GM21360 (cell line): ENCODE results near the gene HIPK1.
A peak's percentile ranks its signal among the peaks of the same experiment; 100 is the strongest.

Experiments
- ATAC-seq: cut with Tn5 transposase; IDR thresholded peaks from one replicate; pipeline ENCODE4 v1.9.1; 2021; ENCODE audit warnings: mild to moderate bottlenecking, moderate library complexity; ENCODE audit not compliant: unreplicated experiment

HIPK1 gene

DNA sequence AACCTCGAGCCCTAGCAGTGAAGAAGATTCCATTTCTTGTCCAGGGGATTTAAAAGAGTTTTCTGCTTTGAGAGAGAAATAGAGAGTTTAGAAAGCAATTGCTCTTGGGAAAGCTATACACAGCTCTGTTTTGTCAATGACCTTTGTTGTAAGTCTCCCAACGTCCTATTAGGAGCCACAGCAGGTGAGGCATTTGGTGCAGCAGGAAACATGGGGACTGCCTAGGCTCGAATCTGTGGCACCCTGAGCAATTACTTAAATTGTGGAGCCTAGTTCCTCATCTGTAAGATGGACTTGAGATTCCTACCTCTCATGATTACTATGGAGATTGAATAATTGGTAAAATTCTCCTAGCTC, 15.8 kb upstream of the HIPK1 start:
- no peak for ATAC-seq

DNA sequence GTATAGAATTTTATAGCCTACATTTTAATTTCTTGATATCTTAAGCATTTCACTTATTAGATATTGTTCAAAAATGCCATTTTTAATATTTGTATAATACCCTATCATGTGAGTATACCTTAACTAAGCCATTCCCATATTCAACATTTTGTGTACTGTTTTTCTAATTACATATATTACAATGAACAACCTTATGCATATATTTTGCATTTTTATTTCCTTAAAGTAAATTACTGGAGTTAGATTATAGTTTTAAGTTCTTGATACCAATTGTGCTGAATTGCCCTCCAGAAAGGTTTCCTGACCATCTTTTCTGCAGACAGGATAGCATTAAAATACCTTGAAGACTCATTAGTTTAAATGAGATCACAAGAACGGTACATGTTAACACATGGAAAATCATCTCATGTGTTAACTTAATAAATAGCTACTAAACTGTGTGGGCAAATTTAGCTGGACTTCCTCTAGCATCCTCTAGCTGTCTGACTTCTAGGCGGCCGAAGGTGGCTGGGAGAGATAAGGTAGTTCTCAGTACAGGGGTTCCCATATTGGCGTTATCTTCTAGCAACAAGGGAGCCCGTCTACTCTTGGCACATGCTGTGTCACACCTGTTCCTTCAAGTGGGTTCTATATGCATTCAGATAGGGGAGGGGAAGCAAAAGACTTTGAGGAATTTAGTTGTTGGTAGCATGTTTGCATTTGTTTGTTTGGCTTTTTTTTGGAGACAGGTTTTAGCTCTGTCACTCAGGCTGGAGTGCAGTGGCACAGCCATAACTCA, 15.0 kb upstream of the HIPK1 start:
- no peak for ATAC-seq

DNA sequence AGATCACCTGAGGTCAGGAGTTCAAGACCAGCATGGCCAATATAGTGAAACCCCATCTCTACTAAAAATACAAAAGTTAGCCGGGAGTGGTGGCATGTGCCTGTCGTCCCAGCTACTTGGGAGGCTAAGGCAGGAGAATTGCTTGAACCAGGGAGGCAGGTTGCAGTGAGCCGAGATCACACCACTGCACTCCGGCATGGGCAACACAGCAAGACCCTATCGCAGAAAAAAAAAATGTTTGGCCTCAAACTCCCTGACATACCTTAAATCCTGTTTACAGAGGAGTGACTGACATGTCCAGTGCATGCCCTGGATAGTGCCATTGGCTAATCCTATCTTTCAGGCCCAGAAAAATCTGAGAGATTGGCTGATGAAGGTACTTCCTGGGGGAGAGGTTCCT, 12.2 kb upstream of the HIPK1 start:
- no peak for ATAC-seq

DNA sequence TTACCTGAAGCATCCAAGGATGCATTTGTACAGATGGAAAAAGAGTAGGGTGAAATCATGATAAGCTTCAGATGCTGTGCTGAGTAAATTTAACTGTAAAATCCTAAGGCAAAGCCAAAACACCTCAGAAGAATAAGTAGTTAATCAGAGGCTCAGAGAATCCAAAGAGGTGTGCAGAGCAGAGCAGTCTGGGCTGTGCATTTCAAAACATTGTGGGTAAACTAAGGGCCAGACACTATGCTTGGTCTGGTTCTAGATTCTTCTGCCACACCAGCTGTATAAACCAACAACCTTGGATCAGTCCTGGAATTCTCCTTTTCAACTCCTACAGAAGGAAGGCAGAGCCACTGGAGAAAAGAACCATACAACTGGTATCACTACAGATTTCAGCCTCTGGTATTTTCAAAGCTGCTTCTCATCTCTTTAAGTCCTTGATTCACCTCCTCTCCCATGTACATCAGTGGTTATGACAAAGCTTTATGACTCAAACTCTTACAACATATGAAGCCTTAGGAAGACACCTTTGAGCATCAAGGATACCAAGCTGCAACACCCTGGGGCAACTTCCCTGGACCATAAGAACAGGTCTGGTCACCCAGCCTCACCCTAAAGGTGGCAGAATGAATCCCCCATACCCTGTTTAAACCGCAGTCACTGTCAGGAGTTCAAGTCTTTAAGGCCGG, 11.6 kb upstream of the HIPK1 start:
- no peak for ATAC-seq

DNA sequence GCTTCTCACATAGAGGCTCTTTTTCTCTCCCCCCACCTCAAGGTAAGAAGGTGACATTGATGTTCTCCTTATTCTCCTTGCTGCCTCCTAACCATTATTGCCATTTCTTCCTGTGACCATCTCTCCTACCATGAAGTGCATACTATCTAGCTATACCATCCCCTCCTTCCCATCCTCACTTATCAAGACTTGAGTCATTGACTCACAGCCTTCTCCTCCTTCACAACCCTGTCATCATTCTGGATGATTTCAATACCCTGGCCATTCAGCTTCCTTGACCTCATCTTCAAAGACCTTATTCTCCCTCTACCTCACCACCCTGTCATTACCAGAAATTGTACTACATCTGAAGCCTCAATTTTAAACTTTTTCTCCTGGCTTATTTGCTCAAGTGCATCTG, 10.9 kb upstream of the HIPK1 start:
- no peak for ATAC-seq

DNA sequence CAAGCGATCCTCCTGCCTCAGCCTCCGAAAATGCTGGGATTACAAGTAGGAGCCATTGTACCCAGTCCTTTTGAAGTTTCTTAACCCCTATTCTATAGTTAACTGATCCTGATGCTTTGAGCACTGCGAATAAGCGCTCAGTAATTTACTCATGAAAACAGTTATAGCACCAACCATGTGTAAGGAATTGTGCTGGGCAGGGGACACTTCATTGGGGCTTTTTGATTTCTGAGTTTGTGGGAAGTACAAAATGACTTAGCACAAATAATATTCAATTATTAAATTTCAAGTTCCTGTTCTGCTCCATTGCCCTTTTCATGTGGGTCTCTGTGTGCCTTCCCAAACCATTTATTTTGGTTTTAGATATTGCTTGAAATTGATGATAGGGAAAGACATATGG, 6.2 kb upstream of the HIPK1 start:
- no peak for ATAC-seq

DNA sequence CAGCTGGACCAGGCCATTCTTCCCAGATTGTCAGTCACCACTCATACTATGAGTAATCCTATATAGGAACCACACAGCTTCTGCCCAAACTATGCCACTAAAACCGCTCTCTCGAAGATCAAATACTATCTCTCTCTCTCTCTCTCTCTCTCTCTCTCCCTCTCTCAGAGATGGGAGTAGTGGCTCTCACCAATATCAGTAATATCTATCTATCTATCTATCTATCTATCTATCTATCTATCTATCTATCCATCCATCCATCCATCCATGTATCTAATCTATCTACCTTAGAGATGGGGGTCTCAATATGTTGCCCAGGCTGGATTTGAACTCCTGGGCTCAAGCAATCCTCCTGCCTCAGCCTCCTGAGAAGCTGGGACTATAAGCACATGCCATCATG, 4.7 kb upstream of the HIPK1 start:
- ATAC-seq = no peak

DNA sequence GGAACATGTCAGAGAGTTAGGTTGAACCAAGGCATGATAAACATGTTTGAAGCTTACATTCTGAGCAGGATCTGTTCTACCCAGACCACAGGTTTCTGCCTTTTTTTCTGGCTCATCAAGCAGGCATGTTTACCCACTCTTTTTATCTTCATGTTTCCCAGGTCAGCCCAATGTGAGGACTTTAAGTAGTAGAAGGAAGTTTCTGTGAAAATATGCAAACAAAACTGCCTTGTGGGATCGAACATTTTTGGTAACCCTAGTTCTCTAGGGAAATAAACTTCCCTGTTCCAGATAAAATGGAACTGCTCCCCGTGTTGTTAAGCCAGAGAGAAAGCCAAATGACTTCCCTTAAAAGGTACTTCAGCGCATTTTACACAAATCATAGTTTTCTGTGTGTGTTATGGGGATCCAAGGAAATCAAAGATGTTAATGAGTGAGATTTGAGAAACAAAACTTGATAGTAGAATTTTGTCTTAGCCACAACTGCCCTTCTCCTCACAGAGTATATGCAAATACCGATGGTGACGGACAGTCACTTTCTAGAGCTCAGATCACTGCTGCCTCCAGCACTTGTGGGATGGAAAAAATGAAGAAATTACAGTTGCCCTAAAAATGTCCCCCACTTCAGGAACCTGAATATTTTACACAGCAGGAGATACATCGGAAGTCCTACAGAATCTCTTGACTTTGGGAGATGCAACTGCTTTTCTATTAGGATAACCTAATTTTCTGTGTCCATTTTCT, 765 bp upstream of the HIPK1 start:
- no peak for ATAC-seq

DNA sequence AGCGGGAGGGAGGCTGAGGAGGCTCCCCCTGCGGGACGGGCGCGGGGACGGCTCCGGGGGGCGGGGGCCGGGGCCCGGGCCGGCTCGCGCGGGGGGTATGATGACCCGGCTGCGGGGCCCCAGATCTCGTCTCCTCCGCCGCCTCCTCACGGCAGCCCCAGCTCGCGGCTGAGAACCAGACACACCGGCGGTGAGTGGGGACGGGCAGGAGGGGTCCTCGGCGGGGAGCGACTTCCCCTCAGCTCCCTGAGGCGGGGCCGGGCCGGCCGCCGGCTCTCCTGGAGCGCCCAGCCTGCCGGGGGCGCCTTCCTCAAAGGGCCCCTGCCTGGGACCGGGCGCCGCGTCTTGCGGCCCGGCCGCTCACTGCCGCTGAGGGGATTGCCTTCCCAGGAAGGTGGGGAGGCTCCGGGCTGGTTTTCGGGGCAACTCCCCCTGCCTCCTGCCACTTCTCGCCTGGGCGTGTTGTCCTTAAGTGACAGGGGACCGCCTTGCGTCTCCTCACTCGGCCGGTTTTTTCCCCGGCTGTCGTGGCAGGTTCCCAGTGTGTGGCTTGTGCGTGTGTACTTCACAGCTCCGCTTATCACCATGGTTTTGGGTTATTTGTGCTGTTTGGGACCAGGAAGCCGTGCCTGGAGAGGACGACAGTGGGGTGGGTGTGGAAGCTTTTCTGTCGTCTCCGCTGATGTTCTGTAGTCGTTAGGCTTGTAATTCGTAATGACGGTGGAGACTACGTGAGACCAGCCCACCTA, 800 bp downstream of the HIPK1 start:
- peak; percentile 35 for ATAC-seq

DNA sequence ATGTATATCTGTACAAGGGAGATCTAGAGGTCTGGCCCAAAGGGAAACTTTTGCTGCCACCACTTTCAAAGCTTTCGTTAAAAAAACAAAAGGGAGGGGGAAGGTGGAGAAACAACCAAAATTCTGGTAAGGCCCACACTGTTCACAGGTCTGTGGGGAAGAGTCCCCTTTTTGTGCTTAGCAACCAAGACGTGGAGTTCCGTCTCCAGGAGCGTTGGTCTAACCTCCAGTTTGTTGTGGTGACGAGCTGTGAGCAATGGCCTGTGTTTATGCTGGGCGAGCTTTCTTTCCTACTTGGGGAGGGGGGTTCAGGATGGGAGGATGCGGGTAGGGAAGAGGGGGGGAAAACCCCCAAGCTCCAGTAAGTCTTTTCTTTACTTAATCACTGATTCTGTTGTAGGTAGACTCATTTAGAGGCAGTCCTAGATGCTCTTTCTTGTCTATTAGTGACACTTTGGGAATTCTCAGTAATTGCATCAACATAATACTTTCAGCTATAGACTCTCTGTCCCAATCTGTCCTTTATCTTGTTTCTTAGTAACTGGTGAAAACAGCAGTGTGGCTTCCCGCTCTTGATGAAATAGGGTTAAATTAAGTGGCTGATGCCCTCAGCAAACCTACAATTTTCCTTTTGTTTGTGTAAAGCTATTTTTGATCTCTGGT, 1.5 kb downstream of the HIPK1 start:
- ATAC-seq = peak; percentile 38

DNA sequence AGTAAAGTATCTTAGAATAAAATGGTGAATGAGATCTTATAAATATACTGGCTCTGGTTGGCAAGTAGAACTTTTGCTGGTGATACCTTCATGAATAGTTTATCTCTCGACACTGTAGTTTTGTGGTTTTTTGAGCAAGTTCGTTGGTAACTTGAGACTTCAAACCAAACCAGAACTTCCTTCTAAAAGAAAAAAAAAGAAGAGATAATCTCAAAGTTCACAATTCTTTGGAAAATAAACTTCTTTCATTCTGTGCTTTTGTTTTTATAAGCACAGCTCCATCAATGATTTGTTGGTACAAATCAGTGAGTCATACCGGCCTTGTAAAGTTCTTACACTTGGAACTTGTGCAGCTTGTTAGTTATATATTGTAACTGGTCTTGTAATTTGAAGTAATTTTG, 2.3 kb downstream of the HIPK1 start:
- no peak for ATAC-seq

DNA sequence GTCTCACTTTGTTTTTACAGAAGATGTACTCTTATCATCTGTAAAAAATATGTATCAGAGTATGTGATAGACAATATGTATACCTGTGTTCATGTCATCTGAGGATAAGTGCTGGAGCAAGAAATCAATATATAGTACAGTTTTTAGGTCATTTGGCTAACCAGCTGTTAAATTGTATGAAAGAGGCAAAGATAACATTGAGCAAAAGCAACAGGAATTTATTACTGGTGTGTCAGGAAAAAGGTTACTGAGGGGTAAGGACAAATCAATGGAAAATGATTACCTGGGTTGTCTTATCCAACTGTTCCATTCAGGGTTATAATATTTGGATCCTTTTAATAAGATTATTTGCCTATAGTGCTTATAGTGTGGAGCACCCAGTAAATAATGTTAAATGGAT, 4.9 kb downstream of the HIPK1 start:
- ATAC-seq = no peak

DNA sequence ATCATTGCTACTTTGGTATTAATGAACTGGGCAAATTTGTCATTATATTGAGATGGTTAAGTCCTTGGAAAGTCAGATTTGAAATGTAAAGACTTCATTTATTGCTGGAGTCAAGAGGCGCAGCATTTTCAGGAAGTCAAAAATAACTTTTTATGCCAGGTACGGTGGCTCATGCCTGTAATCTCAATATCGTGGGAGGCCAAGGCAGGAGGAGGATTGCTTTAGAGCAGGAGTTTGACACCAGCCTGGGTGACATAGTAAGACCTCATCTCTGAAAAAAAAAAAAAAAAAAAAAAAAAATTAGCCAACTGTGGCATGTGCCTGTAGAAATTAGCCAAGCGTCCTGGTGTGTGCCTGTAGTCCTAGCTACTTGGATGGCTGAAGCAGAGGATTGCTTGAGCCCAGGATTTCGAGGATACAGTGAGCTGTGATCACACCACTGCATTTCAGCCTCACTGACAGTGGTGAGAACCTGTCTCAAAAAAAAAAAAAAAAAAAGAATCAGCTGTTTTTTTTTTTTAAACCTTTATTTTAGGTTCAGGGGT, 5.5 kb downstream of the HIPK1 start:
- ATAC-seq = no peak

DNA sequence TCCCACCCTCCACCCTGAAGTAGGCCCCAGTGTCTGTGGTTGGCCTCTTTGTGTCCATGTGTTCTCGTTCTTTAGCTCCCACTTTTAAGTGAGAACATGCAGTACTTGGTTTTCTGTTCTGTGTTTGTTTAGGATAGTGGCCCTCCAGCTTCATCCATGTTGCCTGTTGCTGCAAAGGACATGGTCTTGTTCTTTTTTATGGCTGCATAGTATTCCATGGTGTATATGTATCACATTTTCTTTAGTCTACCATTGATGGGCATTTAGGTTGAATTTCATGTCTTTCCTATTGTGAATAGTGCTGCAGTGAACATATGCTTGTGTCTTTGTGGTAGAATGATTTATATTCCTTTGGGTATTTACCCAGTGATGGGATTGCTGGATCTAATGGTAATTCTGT, 6.1 kb downstream of the HIPK1 start:
- ATAC-seq = no peak

DNA sequence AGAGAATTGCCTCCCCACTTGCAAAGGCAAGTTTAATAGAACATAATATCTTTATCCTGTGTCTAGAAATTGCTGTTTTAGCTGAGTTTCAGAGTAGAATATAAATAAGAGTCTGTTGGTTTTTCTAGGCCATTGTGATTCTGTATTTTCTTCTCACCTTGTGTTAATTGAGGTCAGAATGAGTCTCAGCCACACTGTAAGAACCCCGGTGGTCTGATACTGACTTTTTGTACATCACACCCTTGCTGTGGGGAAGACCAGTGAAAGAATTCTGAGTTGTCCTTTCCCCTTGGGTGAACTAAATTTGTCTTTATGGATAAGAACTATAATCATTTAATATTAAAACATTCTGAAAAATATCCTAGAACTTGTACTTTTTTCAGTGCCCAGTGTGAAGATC, 6.8 kb downstream of the HIPK1 start:
- ATAC-seq = no peak

DNA sequence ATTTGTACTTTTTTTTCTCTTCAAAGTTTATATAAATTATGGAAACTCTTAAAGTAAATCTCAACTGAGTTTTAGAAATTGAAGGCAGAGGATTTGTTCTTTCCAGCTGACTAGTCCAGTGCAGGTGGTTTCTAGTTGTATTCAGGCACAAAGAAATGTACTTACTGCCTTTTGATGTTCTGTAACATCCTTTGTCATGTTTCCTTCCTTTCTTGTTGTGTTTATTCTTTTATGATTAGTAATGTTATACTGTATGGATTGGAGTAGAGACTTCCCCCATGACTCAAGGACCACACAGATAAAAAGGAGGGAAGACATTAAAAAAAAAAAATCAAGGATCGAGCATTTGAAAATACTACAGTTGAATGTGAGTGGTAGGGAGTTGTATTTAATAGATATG, 8.0 kb downstream of the HIPK1 start:
- ATAC-seq = no peak

DNA sequence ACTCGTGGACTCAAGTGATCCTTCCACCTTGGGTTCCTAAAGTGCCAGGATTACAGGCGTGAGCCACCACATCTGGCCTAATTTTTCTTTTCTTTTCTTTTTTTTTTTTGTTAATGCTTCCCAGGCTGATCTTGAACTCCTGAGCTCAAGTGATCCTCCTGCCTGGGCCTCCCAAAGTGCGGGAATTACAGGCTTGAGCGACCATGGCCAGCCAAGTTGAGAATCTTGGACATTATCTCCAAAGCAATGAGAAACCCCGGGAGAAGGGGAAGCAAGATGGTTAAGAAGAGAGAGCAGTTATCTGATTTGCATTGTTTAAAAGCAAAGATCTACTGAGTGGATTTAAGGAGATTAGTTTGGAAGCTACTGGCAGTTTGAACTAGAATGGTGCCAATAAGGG, 9.1 kb downstream of the HIPK1 start:
- no peak for ATAC-seq

DNA sequence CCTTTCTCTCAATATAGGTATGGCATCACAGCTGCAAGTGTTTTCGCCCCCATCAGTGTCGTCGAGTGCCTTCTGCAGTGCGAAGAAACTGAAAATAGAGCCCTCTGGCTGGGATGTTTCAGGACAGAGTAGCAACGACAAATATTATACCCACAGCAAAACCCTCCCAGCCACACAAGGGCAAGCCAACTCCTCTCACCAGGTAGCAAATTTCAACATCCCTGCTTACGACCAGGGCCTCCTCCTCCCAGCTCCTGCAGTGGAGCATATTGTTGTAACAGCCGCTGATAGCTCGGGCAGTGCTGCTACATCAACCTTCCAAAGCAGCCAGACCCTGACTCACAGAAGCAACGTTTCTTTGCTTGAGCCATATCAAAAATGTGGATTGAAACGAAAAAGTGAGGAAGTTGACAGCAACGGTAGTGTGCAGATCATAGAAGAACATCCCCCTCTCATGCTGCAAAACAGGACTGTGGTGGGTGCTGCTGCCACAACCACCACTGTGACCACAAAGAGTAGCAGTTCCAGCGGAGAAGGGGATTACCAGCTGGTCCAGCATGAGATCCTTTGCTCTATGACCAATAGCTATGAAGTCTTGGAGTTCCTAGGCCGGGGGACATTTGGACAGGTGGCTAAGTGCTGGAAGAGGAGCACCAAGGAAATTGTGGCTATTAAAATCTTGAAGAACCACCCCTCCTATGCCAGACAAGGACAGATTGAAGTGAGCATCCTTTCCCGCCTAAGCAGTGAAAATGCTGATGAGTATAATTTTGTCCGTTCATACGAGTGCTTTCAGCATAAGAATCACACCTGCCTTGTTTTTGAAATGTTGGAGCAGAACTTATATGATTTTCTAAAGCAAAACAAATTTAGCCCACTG, 11.5 kb downstream of the HIPK1 start:
- ATAC-seq = no peak

DNA sequence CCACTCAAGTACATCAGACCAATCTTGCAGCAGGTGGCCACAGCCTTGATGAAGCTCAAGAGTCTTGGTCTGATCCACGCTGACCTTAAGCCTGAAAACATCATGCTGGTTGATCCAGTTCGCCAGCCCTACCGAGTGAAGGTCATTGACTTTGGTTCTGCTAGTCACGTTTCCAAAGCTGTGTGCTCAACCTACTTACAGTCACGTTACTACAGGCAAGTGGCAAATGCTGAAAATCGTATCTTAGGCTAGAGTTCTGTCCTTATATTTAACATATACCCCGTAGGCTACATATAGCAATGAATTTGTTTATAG, 12.1 kb downstream of the HIPK1 start:
- ATAC-seq = no peak

DNA sequence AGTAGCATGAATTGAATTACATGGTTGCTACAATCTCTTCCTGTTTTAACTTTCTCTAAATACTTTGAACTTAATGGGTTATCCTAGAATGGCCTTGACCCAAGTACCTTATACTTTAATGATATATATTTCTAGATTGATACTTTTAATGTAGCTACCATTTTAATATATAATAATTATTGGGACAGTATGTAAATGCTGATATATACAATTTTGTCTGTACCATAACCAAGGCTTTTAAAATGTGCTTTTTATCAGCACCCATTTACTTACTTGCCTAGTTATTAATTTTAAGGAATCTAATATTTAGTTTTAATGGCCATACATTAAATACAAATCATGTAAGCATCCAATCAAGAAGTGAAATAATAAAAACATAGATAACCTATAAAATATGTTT, 13.4 kb downstream of the HIPK1 start:
- no peak for ATAC-seq
